ENCODE measurements around the gene DLG1.

DNA sequence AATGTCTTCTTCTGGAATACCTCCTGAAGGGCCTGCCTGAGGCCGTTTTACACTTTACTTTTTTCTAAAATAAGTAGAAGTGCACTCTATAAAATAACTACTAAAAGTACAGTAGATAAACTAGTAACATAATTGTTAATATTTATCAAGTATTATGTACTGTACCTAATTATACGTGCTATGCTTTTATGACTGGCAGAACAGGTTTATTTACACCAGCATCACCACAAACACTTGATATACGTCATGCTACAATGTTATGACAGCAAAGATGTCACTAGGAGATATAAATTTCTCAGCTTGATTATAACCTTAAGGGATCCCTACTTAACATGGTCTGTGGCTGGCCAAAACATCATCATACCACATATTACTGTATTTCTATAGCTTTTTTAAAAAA, 29.4 kb downstream of the DLG1 start:
- TF ChIP-seq CEBPB (IDR thresholded peaks at IDR 0.05; ENCODE audit: low read depth, low read length) = no peak
- no peak for TF ChIP-seq RAD21 (IDR thresholded peaks at IDR 0.05; ENCODE audit: low read length)
- TF ChIP-seq, protein P1, sequence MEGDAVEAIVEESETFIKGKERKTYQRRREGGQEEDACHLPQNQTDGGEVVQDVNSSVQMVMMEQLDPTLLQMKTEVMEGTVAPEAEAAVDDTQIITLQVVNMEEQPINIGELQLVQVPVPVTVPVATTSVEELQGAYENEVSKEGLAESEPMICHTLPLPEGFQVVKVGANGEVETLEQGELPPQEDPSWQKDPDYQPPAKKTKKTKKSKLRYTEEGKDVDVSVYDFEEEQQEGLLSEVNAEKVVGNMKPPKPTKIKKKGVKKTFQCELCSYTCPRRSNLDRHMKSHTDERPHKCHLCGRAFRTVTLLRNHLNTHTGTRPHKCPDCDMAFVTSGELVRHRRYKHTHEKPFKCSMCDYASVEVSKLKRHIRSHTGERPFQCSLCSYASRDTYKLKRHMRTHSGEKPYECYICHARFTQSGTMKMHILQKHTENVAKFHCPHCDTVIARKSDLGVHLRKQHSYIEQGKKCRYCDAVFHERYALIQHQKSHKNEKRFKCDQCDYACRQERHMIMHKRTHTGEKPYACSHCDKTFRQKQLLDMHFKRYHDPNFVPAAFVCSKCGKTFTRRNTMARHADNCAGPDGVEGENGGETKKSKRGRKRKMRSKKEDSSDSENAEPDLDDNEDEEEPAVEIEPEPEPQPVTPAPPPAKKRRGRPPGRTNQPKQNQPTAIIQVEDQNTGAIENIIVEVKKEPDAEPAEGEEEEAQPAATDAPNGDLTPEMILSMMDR (conservative IDR thresholded peaks at IDR 0.05; ENCODE audit: low read depth, low read length) = no peak
- TF ChIP-seq SMC3 (IDR thresholded peaks at IDR 0.05; ENCODE audit: low read depth, low read length) = no peak
- no peak for TF ChIP-seq POLR2A (IDR thresholded peaks at IDR 0.05; ENCODE audit: low read depth, low read length)
- no peak for TF ChIP-seq MAZ (IDR thresholded peaks at IDR 0.05; ENCODE audit: borderline replicate concordance, low read depth, low read length)
- TF ChIP-seq RCOR1 (IDR thresholded peaks at IDR 0.05; ENCODE audit: insufficient replicate concordance, low read length) = no peak
- no peak for TF ChIP-seq MAFK (IDR thresholded peaks at IDR 0.05; ENCODE audit: low read depth, low read length)
- no peak for TF ChIP-seq BHLHE40 (IDR thresholded peaks at IDR 0.05; ENCODE audit: low read depth, low read length)
- no peak for TF ChIP-seq ELK1 (IDR thresholded peaks at IDR 0.05; ENCODE audit: borderline replicate concordance, low read depth, low read length)

All from IMR-90 (cell line).